Activated CD8-positive, alpha-beta memory T cell treated with anti-CD3 and anti-CD28 coated beads for 36 hours (primary cell): Measurements from ENCODE around the gene GATM. TPM values are rescaled to one million over a fixed set of nuclear protein-coding genes. Genes with fewer than 3 reads are reported as not detected.
"Not testable (repeated sequence)": the region's sequence is repeated elsewhere in the genome, so short reads cannot be mapped to it uniquely, and the experiment has no call there.

Source experiments
- CTCF ChIA-PET: fragments of 350-600 bp; sonication (Branson Sonifier 250); formaldehyde crosslinking; loops from one replicate; lab custom pipeline; 2021; ENCODE audit warnings: antibody characterized with exemption; lab: Charles Lee
- POLR2A ChIA-PET: fragments of 350-600 bp; sonication (Branson Sonifier 250); formaldehyde crosslinking; loops from one replicate; lab custom pipeline; 2021; ENCODE audit warnings: antibody characterized with exemption; lab: Charles Lee
- total RNA-seq, 2 experiments: library from RNA; stranded (reverse); gene quantifications; one replicate each; pipeline ENCODE4 v1.2.3, GENCODE V29; 2021

GATM gene
- total RNA-seq, 2 experiments from 2014 or later: 2.1 to 3.0 TPM

DNA sequence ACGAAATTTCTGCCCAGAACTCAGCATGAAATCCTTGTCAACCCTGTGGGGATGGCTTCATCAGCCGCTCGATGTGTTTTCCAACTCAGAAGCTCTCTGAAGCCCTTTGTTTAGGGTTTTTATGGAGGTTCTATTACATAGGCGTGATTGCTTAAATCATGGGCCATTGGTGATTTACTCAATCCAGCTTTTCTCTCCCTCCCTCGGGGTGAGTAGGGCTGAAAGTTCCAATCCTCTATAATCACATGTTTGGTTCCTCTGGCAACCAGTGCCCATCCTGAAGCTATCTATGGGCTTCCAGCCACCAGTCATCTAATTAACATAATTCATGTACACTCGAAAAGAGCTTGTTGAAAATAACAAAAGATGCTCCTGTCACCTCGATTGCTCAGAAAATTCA is 51.6 kb downstream of the GATM start:
- POLR2A ChIA-PET: no interaction called here
- CTCF ChIA-PET: no interaction called here

DNA sequence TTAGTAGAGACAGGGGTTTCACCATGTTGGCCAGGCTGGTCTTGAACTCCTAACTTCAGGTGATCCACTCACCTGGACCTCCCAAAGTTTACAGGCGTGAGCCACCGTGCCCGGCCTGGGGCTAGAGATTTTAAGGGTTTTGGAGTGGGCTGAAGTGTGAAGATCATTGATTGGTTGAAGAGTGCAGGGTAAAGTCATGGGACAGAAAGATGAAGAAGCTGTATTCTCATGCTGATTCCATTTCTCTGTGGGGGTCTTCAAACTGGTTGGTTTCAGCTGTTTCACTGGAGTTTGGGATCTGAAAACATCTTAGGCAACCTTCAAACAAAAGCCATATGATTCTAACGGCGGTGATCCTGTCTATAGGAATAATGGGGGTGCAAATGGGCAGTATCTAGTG is 52.1 kb downstream of the GATM start:
- POLR2A ChIA-PET: no interaction called here
- CTCF ChIA-PET: no interaction called here

- POLR2A ChIA-PET: no interaction called here
- CTCF ChIA-PET: no interaction called here
Measured at GRCh38 chr15:45320581-45321205, 57.7 kb downstream of the GATM start.

- POLR2A ChIA-PET: no interaction called here
- CTCF ChIA-PET: no interaction called here
Measured at GRCh38 chr15:45319472-45320214, 58.7 kb downstream of the GATM start.

DNA sequence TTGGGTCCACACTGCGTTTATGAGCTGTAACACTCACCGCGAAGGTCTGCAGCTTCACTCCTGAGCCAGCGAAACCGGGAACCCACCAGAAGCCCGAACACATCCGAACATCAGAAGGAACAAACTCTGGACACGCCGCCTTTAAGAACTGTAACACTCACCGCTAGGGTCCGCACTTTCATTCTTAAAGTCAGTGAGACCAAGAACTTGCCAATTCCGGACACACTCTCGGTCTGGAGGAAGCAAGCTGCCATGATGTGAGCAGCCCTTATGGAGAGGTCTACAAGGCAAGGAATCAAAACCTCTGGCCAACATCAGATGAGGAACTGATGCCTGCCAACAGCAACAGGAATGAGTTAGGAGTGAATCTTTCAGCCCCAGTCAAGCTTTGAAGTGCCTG is 63.4 kb downstream of the GATM start:
- ChIA-PET POLR2A (no interaction called here), CTCF (interaction anchor here (1.4 kb wide), 1 partner anchor 82 kb away, joined by 3 read pairs; no protein-coding TSS in a partner anchor)

DNA sequence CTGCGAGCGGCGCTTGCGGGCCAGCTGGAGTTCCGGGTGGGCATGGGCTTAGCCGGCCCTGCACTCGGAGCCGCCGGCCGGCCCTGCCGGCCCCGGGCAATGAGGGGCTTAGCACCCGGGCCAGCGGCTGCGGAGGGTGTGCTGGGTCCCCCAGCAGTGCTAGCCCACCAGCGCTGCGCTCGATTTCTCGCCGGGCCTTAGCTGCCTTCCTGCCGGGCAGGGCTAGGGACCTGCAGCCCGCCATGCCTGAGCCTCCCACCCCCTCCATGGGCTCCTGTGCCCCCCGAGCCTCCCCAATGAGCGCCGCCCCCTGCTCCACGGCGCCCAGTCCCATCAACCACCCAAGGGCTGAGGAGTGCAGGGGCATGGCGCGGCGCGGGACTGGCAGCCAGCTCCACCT is 64.2 kb downstream of the GATM start:
- CTCF ChIA-PET: interaction anchor here (1.4 kb wide), 1 partner anchor 83 kb away, joined by 3 read pairs; no protein-coding TSS in a partner anchor
- POLR2A ChIA-PET: not testable (repeated sequence)

Other genes starting within 250 kb of the GATM start
- gene DUOXA1, start 248.7 kb downstream of the GATM start, total RNA-seq: not detected
- gene DUOX1, start 248.6 kb downstream of the GATM start, total RNA-seq: under 1 TPM; 0.19 TPM
- 10 to 100 TPM; 11.7 to 12.4 TPM for gene SHF, start 190.6 kb downstream of the GATM start, total RNA-seq
- gene SLC28A2, start 126.3 kb downstream of the GATM start, total RNA-seq: not detected
- 1 to 10 TPM; 2.2 to 2.6 TPM for gene SLC30A4, start 144.2 kb upstream of the GATM start, total RNA-seq
- 10 to 100 TPM; 47.6 to 54.4 TPM for gene BLOC1S6, start 208.8 kb upstream of the GATM start, total RNA-seq